OCI-LY7 (cell line): ENCODE results near the gene CCSER2. TPM values are rescaled to one million over a fixed set of nuclear protein-coding genes. Genes with fewer than 3 reads are reported as not detected.

Source experiments
- BruUV-seq: library from RNA; stranded (reverse); fragments of 400-500 nt; replicated peaks from 2 replicates; lab custom pipeline; 2021; lab: Mats Ljungman, UMichigan
- CTCF ChIA-PET: fragments of 300-600 bp; sonication (Branson Sonifier 250); formaldehyde crosslinking; loops from one replicate; lab custom pipeline; 2022; ENCODE audit warnings: antibody characterized with exemption; ENCODE audit not compliant: unreplicated experiment; lab: Charles Lee
- POLR2A ChIA-PET: fragments of 300-600 bp; sonication (Branson Sonifier 250); formaldehyde crosslinking; loops from one replicate; lab custom pipeline; 2022; ENCODE audit warnings: antibody characterized with exemption; lab: Charles Lee
- DNase-seq: peaks from one replicate; pipeline ENCODE4 v3.0.0-alpha.2; 2015; ENCODE audit warnings: low spot score
- H2AFZ ChIP-seq: fragments of 200-600 bp; sonication (generic), shearing (Covaris generic); 2 replicates; pipeline ENCODE4 v1.6.1; 2014; ENCODE audit warnings: mild to moderate bottlenecking, antibody characterized with exemption, low read length, moderate library complexity
- H3K27ac ChIP-seq: fragments of 200-600 bp; sonication (generic); 2 replicates; pipeline ENCODE4 v1.5.1; 2014; ENCODE audit warnings: mixed run types, low read depth, mild to moderate bottlenecking, moderate library complexity, low read length, inconsistent platforms; ENCODE audit not compliant: poor library complexity, severe bottlenecking
- H3K36me3 ChIP-seq: fragments of 200-600 bp; sonication (generic); 2 replicates; pipeline ENCODE4 v1.6.1; 2014; ENCODE audit warnings: mild to moderate bottlenecking, antibody characterized with exemption, low read length, moderate library complexity, mixed read lengths; ENCODE audit not compliant: insufficient read depth
- H3K4me1 ChIP-seq: fragments of 200-600 bp; sonication (generic); 2 replicates; pipeline ENCODE4 v1.5.1; 2014; ENCODE audit warnings: mild to moderate bottlenecking, low read length; ENCODE audit not compliant: insufficient read depth, poor library complexity, severe bottlenecking
- H3K4me2 ChIP-seq: fragments of 200-600 bp; sonication (generic); 2 replicates; pipeline ENCODE4 v1.6.1; 2014; ENCODE audit warnings: mild to moderate bottlenecking, low read length
- H3K4me3 ChIP-seq: fragments of 200-600 bp; sonication (generic); 2 replicates; pipeline ENCODE4 v1.5.1; 2014; ENCODE audit warnings: mild to moderate bottlenecking, low read depth, low read length; ENCODE audit not compliant: poor library complexity, severe bottlenecking
- H3K79me2 ChIP-seq: fragments of 200-600 bp; sonication (generic); 2 replicates; pipeline ENCODE4 v1.6.1; 2016; ENCODE audit warnings: low read depth, mild to moderate bottlenecking, low read length, moderate library complexity, mixed read lengths; ENCODE audit not compliant: insufficient read depth
- H3K9me2 ChIP-seq: fragments of 200-600 bp; sonication (generic); 2 replicates; pipeline ENCODE4 v1.6.1; 2016; ENCODE audit warnings: mild to moderate bottlenecking, low read length, mixed read lengths; ENCODE audit not compliant: insufficient read depth
- H3K9me3 ChIP-seq: fragments of 200-600 bp; sonication (generic); 2 replicates; pipeline ENCODE4 v1.6.1; 2014; ENCODE audit warnings: mild to moderate bottlenecking, mixed run types, low read length, mixed read lengths
- H4K20me1 ChIP-seq: fragments of 200-600 bp; sonication (generic); 2 replicates; pipeline ENCODE4 v1.6.1; 2014; ENCODE audit warnings: mild to moderate bottlenecking, antibody characterized with exemption, low read length, moderate library complexity, mixed read lengths; ENCODE audit not compliant: insufficient read depth
- CTCF ChIP-seq: fragments of 200-600 bp; sonication (generic); conservative IDR thresholded peaks from 2 replicates; pipeline ENCODE4 v1.5.1; 2014; ENCODE audit warnings: mild to moderate bottlenecking, antibody characterized with exemption, low read length, moderate library complexity, mixed read lengths
- EZH2phosphoT487 ChIP-seq: fragments of 200-600 bp; sonication (generic); IDR thresholded peaks from 2 replicates; pipeline ENCODE4 v1.6.1; 2018; ENCODE audit warnings: low read depth, borderline replicate concordance, mild to moderate bottlenecking, mixed run types, antibody characterized with exemption, low read length, moderate library complexity, mixed read lengths
- intact Hi-C: fragments of 100-400 bp; cut with micrococcal nuclease; formaldehyde crosslinking; loops from one replicate; pipeline ENCODE4 v1.10.0; 2022; ENCODE audit not compliant: unreplicated experiment
- total RNA-seq, 2 experiments: library from RNA; depleted of rRNA in 1 of 2; stranded (reverse); fragments of >200 nt in 1 of 2; shearing (Covaris generic) in 1 of 2; gene quantifications; 2 replicates each; pipeline ENCODE4 v1.2.3, GENCODE V29; 2014 to 2022

Gene CCSER2
- total RNA-seq, 2 experiments from 2014 or later, result 15.9 to 30.1 TPM

DNA sequence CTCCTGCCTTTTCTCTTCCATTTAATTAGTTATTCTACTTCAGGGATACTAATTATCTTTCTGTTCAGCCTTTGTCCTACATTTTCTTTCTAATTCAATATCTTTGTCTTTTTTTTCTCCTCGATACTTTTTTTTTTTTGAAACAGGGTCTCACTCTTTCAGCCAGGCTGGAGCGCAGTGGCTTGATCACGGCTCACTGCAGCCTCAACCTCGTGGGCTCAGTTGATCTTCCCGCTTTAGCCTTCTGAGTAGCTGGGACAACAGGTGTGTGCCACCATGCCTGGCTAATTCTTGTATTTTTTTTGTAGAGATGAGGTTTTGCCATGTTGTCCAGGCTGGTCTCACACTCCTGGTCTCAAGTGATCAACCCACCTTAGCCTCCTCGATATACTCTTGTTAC, 38.9 kb downstream of the CCSER2 start:
- BruUV-seq, result no TSS peak
- POLR2A ChIA-PET, result no interaction called here
- Histone ChIP-seq H3K4me1 (no peaks in the 10 kb centered on the region), H3K9me2 (no peaks in the 10 kb centered on the region), H3K4me3 (no peak overlapping the region), H3K36me3 (peaks cover 8% of the 10 kb centered on the region), H3K79me2 (no peaks in the 10 kb centered on the region), H3K4me2 (no peak overlapping the region), H4K20me1 (peaks cover 3% of the 10 kb centered on the region; the same call in 1 of the 2 replicates), H3K9me3 (no peaks in the 10 kb centered on the region), H2AFZ (no peak overlapping the region), H3K27ac (no peak overlapping the region)
- TF ChIP-seq CTCF, result no peak
- no peak for TF ChIP-seq EZH2phosphoT487
- intact Hi-C loops, result no loop called here
- no peak for DNase-seq
- CTCF ChIA-PET, result no interaction called here

DNA sequence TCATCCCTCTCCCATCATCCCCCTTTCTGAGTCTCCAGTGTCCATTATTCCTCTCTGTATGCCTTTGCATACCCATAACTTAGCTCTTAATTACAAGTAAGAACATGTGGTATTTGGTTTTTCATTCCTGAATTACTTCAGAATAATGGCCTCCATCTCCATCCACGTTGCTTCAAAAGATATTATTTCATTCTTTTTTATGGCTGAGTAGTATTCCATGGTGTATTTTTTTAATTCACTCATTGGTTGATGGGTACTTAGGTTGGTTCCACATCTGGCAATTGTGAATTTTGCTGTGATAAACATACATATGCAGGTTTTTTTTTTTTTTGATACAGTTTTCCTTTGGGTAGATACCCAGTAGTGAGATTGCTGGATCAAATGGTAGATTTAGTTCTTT, 40.4 kb downstream of the CCSER2 start:
- no peak overlapping the region for H3K4me2 ChIP-seq
- no peak overlapping the region for H3K27ac ChIP-seq
- no peaks in the 10 kb centered on the region for H3K4me1 ChIP-seq
- H3K36me3 ChIP-seq, result peaks cover 8% of the 10 kb centered on the region
- ChIA-PET CTCF (no interaction called here), POLR2A (no interaction called here)
- no peaks in the 10 kb centered on the region for H3K79me2 ChIP-seq
- TF ChIP-seq EZH2phosphoT487 (no peak), CTCF (no peak)
- intact Hi-C loops, result no loop called here
- peaks cover 3% of the 10 kb centered on the region; the same call in 1 of the 2 replicates for H4K20me1 ChIP-seq
- no peak for DNase-seq
- no TSS peak for BruUV-seq
- H3K4me3 ChIP-seq, result no peak overlapping the region
- H2AFZ ChIP-seq, result no peak overlapping the region
- no peaks in the 10 kb centered on the region for H3K9me2 ChIP-seq
- H3K9me3 ChIP-seq, result no peaks in the 10 kb centered on the region

DNA sequence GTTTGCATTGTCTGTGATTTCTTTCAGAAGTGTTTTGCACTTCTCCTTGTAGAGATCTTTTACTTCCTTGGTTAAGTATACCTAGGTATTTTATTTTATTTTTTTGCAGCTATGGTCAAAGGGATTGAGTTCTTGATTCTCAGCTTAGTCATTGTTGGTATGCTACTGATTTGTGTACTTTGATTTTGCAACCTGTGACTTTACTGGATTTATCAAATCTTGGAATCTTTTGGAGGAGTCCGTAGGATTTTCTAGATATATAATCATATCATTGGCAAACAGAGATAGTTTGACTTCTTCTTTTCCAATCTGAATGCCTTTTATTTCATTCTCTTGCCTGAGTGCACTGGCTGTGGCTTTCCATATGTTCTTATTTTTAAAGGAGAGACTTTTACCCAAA, 41.9 kb downstream of the CCSER2 start:
- Histone ChIP-seq H3K9me3 (no peaks in the 10 kb centered on the region), H3K4me3 (no peak overlapping the region), H3K79me2 (no peaks in the 10 kb centered on the region), H3K4me1 (no peaks in the 10 kb centered on the region), H3K4me2 (no peak overlapping the region), H2AFZ (no peak overlapping the region), H4K20me1 (peaks cover 3% of the 10 kb centered on the region; the same call in 1 of the 2 replicates), H3K9me2 (no peaks in the 10 kb centered on the region), H3K27ac (no peak overlapping the region), H3K36me3 (peaks cover 8% of the 10 kb centered on the region)
- CTCF ChIA-PET, result no interaction called here
- DNase-seq, result no peak
- no TSS peak for BruUV-seq
- TF ChIP-seq CTCF, result no peak
- TF ChIP-seq EZH2phosphoT487, result no peak
- POLR2A ChIA-PET, result no interaction called here
- intact Hi-C loops, result no loop called here
